Cardiac muscle cell (in vitro differentiated cells and primary cell): ENCODE data around the gene NLN. TPM values are rescaled to one million over a fixed set of nuclear protein-coding genes. Genes with fewer than 3 reads are reported as not detected.

Experiments
- DNase-seq, 2 donors: peaks; one replicate each; pipeline versions ENCODE4 v3.0.0 to v3.0.0-alpha.2; 2010 to 2017; ENCODE audit warnings: low read depth in 1 of 2, low spot score in 1 of 2
- H3K27ac ChIP-seq: fragments of 200-600 bp; sonication (generic); 2 replicates; pipeline ENCODE4 v1.5.1; 2016
- H3K27me3 ChIP-seq: fragments of 200-600 bp; sonication (generic); 2 replicates; pipeline ENCODE4 v1.6.0; 2016; ENCODE audit warnings: control low read depth
- H3K36me3 ChIP-seq: fragments of 200-600 bp; sonication (generic); 2 replicates; pipeline ENCODE4 v1.5.1; 2016; ENCODE audit warnings: control low read depth
- H3K4me1 ChIP-seq: fragments of 200-600 bp; sonication (generic); 2 replicates; pipeline ENCODE4 v1.8.1; 2017; ENCODE audit warnings: low read depth, mild to moderate bottlenecking, mixed run types
- H3K4me3 ChIP-seq: fragments of 200-600 bp; sonication (generic); 2 replicates; pipeline ENCODE4 v1.5.1; 2016; ENCODE audit warnings: mild to moderate bottlenecking
- H3K9me3 ChIP-seq: fragments of 200-600 bp; sonication (generic); 2 replicates; pipeline ENCODE4 v1.5.1; 2017; ENCODE audit warnings: low read depth, mild to moderate bottlenecking, control low read depth
- CTCF ChIP-seq: IDR thresholded peaks from 2 replicates; pipeline ENCODE4 v1.5.1; 2012; ENCODE audit warnings: low read depth, mild to moderate bottlenecking, low read length
- polyA plus RNA-seq: library from polyadenylated mRNA; unstranded; fragments of >200 nt; fragmentation: Nextera tagmentation; extraction: Ambion mirVana; gene quantifications from 2 replicates; pipeline ENCODE4 v1.2.1, GENCODE V29; 2016
- total RNA-seq: library from RNA; depleted of rRNA; stranded (reverse); fragments of >200 nt; gene quantifications from 2 replicates; pipeline ENCODE4 v1.2.3, GENCODE V29; 2016

The NLN gene
- total and polyA plus RNA-seq, 2 experiments from 2014 or later, result 14.7 to 19.2 TPM

GRCh38 chr5:65817931-65818330, 95.9 kb downstream of the NLN start:
- Histone ChIP-seq H3K36me3 (no peaks in the 10 kb centered on the region), H3K4me1 (no peaks in the 10 kb centered on the region), H3K27ac (peak overlapping the region; percentile 3), H3K9me3 (no peaks in the 10 kb centered on the region), H3K27me3 (no peaks in the 10 kb centered on the region), H3K4me3 (no peak overlapping the region)
- TF ChIP-seq CTCF, result no peak
- DNase-seq, result no peak

DNA sequence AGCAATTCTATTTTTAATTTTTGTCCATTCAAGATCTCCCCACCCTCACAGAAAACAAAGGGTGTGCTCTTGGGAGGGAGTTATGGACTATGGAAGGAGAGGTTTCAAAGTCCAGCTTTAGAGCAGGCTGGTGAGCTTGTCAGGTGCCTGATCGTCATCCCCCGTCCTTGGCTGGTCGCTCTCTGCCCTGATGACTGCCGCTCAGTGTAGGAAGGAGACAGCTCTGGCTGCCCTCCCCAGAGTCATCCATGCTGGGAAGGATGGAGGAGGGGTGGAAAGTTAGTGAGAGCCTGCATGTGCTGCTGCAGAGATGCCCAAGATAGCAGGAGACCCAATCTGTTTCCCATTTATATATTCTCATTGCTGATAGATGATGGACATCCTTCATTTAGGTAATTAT, 96.6 kb downstream of the NLN start:
- DNase-seq, result no peak

DNA sequence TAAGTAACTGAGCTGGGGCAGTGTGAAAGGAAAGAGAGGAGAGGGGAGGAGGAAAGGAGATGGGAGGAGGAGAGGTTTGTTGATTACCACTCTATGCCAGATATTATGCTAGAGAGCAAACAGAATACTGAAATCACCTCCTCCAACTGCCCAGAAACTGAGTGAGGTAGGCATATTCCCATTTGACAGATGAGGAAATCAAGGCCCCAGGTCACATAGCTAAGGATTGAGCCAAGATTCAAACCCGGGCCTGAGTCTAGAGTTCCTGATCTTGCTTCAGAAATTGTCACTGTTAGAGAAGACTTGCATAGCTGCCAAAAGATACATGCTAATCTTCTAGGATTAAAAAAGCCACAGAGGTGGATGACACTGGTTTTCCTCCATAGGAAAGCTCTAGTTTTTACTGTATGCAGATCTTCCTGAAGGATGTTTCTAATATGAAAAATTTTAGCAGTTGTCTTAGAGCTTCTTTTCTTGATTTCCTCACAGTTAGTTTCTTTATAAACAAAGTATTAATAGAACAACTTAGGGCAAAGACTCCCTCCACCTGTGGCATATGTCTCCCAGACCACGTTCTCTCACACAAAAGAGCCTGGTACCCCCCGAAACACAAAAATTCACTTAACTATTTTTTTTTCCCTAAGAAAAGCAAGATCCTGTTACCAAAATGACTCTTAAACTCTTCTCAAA, 97.4 kb downstream of the NLN start:
- H3K27me3 ChIP-seq, result no peaks in the 10 kb centered on the region
- no peak overlapping the region for H3K27ac ChIP-seq
- H3K36me3 ChIP-seq, result no peaks in the 10 kb centered on the region
- TF ChIP-seq CTCF, result no peak
- no peak overlapping the region for H3K4me3 ChIP-seq
- no peak for DNase-seq
- no peaks in the 10 kb centered on the region for H3K4me1 ChIP-seq
- no peaks in the 10 kb centered on the region for H3K9me3 ChIP-seq

More for the DNA sequence above, 96.6 kb downstream of the NLN start:
- H3K27me3 ChIP-seq, result no peaks in the 10 kb centered on the region
- H3K9me3 ChIP-seq, result no peaks in the 10 kb centered on the region
- H3K36me3 ChIP-seq, result no peaks in the 10 kb centered on the region
- no peak overlapping the region for H3K4me3 ChIP-seq
- H3K4me1 ChIP-seq, result no peaks in the 10 kb centered on the region
- H3K27ac ChIP-seq, result peak overlapping the region; percentile 3
- no peak for TF ChIP-seq CTCF

DNA sequence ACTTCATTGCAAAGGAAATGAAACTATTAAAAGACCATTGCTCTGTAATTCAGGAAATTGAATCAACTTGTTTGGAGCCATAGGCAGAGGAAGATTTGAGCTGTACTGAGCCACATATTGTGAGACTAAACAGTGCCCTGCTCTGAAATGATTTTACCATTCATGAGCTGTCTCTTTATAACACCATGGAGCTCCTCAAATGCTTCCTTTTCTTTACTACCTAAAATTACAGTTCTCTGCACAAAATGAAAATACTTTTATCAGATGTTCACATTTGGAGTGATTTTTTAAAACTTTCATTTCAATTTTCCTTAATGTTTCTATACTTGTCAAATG, 97.9 kb downstream of the NLN start:
- Histone ChIP-seq H3K27me3 (no peaks in the 10 kb centered on the region), H3K9me3 (no peaks in the 10 kb centered on the region), H3K36me3 (no peaks in the 10 kb centered on the region), H3K4me1 (no peaks in the 10 kb centered on the region), H3K27ac (no peak overlapping the region), H3K4me3 (no peak overlapping the region)
- TF ChIP-seq CTCF, result no peak
- no peak for DNase-seq

- no peaks in the 10 kb centered on the region for H3K4me1 ChIP-seq
- H3K36me3 ChIP-seq, result no peaks in the 10 kb centered on the region
- no peaks in the 10 kb centered on the region for H3K27me3 ChIP-seq
- no peak for DNase-seq
- no peak overlapping the region for H3K4me3 ChIP-seq
- TF ChIP-seq CTCF, result no peak
- no peaks in the 10 kb centered on the region for H3K9me3 ChIP-seq
- no peak overlapping the region for H3K27ac ChIP-seq
Measured at GRCh38 chr5:65820373-65820772, 98.4 kb downstream of the NLN start.
